ENCODE results near the gene GNGT2. TPM values are rescaled to one million over a fixed set of nuclear protein-coding genes. Genes with fewer than 3 reads are reported as not detected.
A peak's percentile ranks its signal among the peaks of the same experiment; 100 is the strongest.

Gene GNGT2
- total RNA-seq, 2 experiments from 2014 or later = 13.3 to 32.6 TPM

GRCh38 chr17:49219987-49220386, 9.6 kb upstream of the GNGT2 start:
- Histone ChIP-seq H2AFZ (ENCODE audit: low read length) (no peak overlapping the region), H3K27ac (ENCODE audit: low read depth, low read length, poor library complexity, severe bottlenecking) (no peak overlapping the region), H3K9me3 (ENCODE audit: low read length) (no peaks in the 10 kb centered on the region), H3K4me1 (ENCODE audit: insufficient read depth, low read length, poor library complexity, severe bottlenecking) (peaks cover 64% of the 10 kb centered on the region), H3K4me3 (ENCODE audit: low read depth, low read length, poor library complexity, severe bottlenecking) (no peak overlapping the region), H3K79me2 (ENCODE audit: insufficient read depth, low read depth, low read length) (peaks cover 15% of the 10 kb centered on the region), H4K20me1 (ENCODE audit: insufficient read depth, low read length) (no peaks in the 10 kb centered on the region), H3K4me2 (ENCODE audit: low read length) (no peak overlapping the region), H3K9me2 (ENCODE audit: insufficient read depth, low read length) (no peaks in the 10 kb centered on the region), H3K36me3 (ENCODE audit: insufficient read depth, low read length) (peaks cover 67% of the 10 kb centered on the region)
- no TSS peak for BruUV-seq (replicated peaks)
- TF ChIP-seq EZH2phosphoT487 (IDR thresholded peaks at IDR 0.05; ENCODE audit: borderline replicate concordance, low read depth, low read length) = no peak
- peak; percentile 37; the same call in 1 of the 2 replicates for TF ChIP-seq CTCF (conservative IDR thresholded peaks at IDR 0.05; ENCODE audit: low read length)
- DNase-seq (ENCODE audit: low spot score) = no peak
- intact Hi-C loops (cut with micrococcal nuclease; ENCODE audit: unreplicated experiment) = loop anchor here (10.0 kb wide), 2 partner anchors 455 to 525 kb away; partner anchors contain the start of gene SPOP
- ChIA-PET POLR2A (no interaction called here), CTCF (ENCODE audit: unreplicated experiment) (no interaction called here)

GRCh38 chr17:49218941-49219913, 8.9 kb upstream of the GNGT2 start:
- peak; percentile 55 for DNase-seq (ENCODE audit: low spot score)
- BruUV-seq (replicated peaks) = no TSS peak
- peak overlapping the region; percentile 18 for H3K4me3 ChIP-seq (ENCODE audit: low read depth, low read length, poor library complexity, severe bottlenecking)

More at GRCh38 chr17:49218941-49219913, 8.9 kb upstream of the GNGT2 start:
- H3K79me2 ChIP-seq (ENCODE audit: insufficient read depth, low read depth, low read length) = peaks cover 21% of the 10 kb centered on the region
- TF ChIP-seq EZH2phosphoT487 (IDR thresholded peaks at IDR 0.05; ENCODE audit: borderline replicate concordance, low read depth, low read length) (no peak), CTCF (conservative IDR thresholded peaks at IDR 0.05; ENCODE audit: low read length) (peak; percentile 76)
- H3K9me2 ChIP-seq (ENCODE audit: insufficient read depth, low read length) = no peaks in the 10 kb centered on the region
- peaks cover 69% of the 10 kb centered on the region for H3K4me1 ChIP-seq (ENCODE audit: insufficient read depth, low read length, poor library complexity, severe bottlenecking)
- peak overlapping the region; percentile 95 for H3K4me2 ChIP-seq (ENCODE audit: low read length)
- intact Hi-C loops (cut with micrococcal nuclease; ENCODE audit: unreplicated experiment) = loop anchor here (10.0 kb wide), 2 partner anchors 456 to 526 kb away; partner anchors contain the start of gene SPOP
- CTCF ChIA-PET (ENCODE audit: unreplicated experiment) = interaction anchor here (1.4 kb wide), 1 partner anchor 8 kb away, joined by 3 read pairs; no protein-coding TSS in a partner anchor
- peaks cover 71% of the 10 kb centered on the region for H3K36me3 ChIP-seq (ENCODE audit: insufficient read depth, low read length)
- peak overlapping the region; percentile 57 for H3K27ac ChIP-seq (ENCODE audit: low read depth, low read length, poor library complexity, severe bottlenecking)
- H2AFZ ChIP-seq (ENCODE audit: low read length) = no peak overlapping the region
- H3K9me3 ChIP-seq (ENCODE audit: low read length) = no peaks in the 10 kb centered on the region
- H4K20me1 ChIP-seq (ENCODE audit: insufficient read depth, low read length) = no peaks in the 10 kb centered on the region
- POLR2A ChIA-PET = interaction anchor here (0.7 kb wide), 1 partner anchor 105 kb away, joined by 5 read pairs; no protein-coding TSS in a partner anchor
